IPS DF 6.9 (cell line): ENCODE results near the gene CHRNA5.
"Not testable (repeated sequence)": the region's sequence is repeated elsewhere in the genome, so short reads cannot be mapped to it uniquely, and the experiment has no call there.

ENCODE experiments used
- DNase-seq: peaks from one replicate; pipeline ENCODE4 v3.0.0-alpha.2; 2013; ENCODE audit warnings: low read depth, low spot score
- H3K27ac ChIP-seq: one replicate; pipeline ENCODE4 v1.5.1; 2013; ENCODE audit warnings: low read length, control low read depth
- H3K27me3 ChIP-seq: 2 replicates; pipeline ENCODE4 v1.6.1; 2013; ENCODE audit warnings: mild to moderate bottlenecking, low read length; ENCODE audit not compliant: control insufficient read depth, insufficient read depth
- H3K36me3 ChIP-seq: 2 replicates; pipeline ENCODE4 v1.6.1; 2013; ENCODE audit warnings: low read length; ENCODE audit not compliant: control insufficient read depth, insufficient read depth
- H3K4me1 ChIP-seq: 2 replicates; pipeline ENCODE4 v1.6.1; 2013; ENCODE audit warnings: low read length; ENCODE audit not compliant: control insufficient read depth, insufficient read depth
- H3K4me3 ChIP-seq: 2 replicates; pipeline ENCODE4 v1.5.1; 2013; ENCODE audit warnings: mild to moderate bottlenecking, low read length
- H3K9me3 ChIP-seq: 2 replicates; pipeline ENCODE4 v1.6.1; 2013; ENCODE audit warnings: low read length, inconsistent platforms; ENCODE audit not compliant: control insufficient read depth, insufficient read depth
- WGBS: extraction: QIAGEN DNeasy Blood & Tissue Kit; methylation state at CpG from one replicate; pipeline ENCODE4 v1.1.7; 2013; ENCODE audit warnings: mixed read lengths, missing lambda C conversion rate; ENCODE audit not compliant: insufficient read length, insufficient coverage; 5-methylcytosine and 5-hydroxymethylcytosine counted together

The CHRNA5 gene

DNA sequence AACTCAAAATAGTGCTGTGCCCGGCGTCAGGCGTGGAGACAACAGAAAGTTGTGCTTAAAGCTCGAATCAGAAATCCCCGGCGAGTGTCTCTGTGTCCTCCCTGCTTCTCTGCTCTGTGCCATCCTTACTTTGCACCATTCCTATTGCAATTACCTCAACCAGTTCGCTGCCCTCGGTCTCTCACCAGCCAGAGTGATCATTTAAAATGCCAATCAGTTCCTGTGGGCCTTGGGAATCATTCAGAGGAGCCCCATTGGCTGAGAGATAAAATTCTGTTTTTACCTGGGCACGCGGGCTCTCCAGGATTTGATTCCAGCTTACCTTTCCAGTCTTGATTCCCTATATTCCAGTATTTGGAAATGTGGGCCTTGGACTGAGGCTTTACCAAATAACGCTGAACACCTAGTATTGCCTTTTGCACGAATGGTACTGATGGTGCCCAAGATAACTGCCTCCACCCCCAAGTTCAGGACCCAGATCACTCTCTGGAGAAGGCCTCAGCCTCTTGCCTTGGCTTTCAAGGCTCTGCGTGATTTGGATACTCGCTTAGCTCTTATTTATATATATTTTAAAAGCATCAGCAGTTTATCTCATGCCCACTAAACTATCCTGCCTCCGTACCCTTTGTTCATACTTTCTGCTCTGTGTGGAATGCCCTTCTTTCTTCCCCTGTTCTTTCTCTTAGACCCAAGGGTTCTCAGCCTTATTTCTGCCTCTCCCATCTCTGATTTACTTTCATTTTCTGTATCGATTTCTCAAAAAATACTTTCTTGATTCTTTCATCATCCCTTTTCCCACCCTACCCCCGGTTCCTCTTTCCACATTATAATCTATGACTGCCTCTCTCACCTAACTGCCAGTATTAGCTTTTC is 24.2 kb upstream of the CHRNA5 start:
- Histone ChIP-seq H3K27ac (no peak overlapping the region), H3K4me3 (peak overlapping the region; percentile 84), H3K9me3 (no peaks in the 10 kb centered on the region), H3K27me3 (no peaks in the 10 kb centered on the region), H3K4me1 (no peaks in the 10 kb centered on the region), H3K36me3 (peaks cover 10% of the 10 kb centered on the region; the same call in 1 of the 2 replicates)
- no peak for DNase-seq
- 100% methylated on average over 1 of the region's 17 CpGs for WGBS

DNA sequence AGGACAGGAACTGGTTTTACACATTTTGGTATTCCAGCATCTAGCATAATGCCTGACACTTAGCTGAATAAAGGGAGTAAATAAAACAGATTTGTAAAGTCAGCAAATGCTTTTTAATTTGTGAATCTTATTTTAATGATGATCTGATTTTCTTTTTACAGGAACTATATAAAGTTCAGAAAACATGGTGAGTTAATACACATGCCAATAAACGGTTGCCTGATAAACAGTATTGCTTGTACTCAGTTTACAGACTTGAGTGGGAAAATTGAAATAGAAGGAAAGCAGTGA is 23.6 kb upstream of the CHRNA5 start:
- no peaks in the 10 kb centered on the region for H3K4me1 ChIP-seq
- no CpG with 5 or more reads among the region's 1 CpG for WGBS
- no peak overlapping the region; the same call in 1 of the 2 replicates for H3K4me3 ChIP-seq
- H3K36me3 ChIP-seq, result peaks cover 10% of the 10 kb centered on the region; the same call in 1 of the 2 replicates
- H3K27ac ChIP-seq, result no peak overlapping the region
- H3K9me3 ChIP-seq, result no peaks in the 10 kb centered on the region
- H3K27me3 ChIP-seq, result no peaks in the 10 kb centered on the region
- DNase-seq, result no peak

DNA sequence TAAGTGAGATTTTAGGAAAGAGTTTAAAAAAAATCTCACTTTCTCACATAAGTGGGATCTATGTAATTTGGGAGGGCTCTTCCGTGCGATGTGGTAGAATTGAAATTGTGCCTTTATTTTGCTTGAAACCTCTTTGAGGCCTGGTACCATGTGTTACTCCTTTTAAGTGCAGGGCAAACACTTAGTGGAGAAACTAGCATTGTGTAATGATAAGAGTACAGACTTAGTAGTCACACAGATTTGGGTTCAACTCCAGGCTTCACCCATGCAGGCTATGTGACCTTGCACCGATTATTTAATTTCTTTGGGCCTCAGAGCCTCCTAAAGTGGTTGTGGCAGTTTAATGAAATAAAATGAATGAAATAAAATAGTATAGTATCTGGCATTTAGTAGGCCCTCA is 22.7 kb upstream of the CHRNA5 start:
- H3K4me1 ChIP-seq, result no peaks in the 10 kb centered on the region
- H3K36me3 ChIP-seq, result peaks cover 13% of the 10 kb centered on the region; the same call in 1 of the 2 replicates
- DNase-seq, result no peak
- no peak overlapping the region for H3K27ac ChIP-seq
- no peak overlapping the region for H3K4me3 ChIP-seq
- no peaks in the 10 kb centered on the region for H3K9me3 ChIP-seq
- no peaks in the 10 kb centered on the region for H3K27me3 ChIP-seq
- WGBS, result no CpG with 5 or more reads among the region's 3 CpGs

DNA sequence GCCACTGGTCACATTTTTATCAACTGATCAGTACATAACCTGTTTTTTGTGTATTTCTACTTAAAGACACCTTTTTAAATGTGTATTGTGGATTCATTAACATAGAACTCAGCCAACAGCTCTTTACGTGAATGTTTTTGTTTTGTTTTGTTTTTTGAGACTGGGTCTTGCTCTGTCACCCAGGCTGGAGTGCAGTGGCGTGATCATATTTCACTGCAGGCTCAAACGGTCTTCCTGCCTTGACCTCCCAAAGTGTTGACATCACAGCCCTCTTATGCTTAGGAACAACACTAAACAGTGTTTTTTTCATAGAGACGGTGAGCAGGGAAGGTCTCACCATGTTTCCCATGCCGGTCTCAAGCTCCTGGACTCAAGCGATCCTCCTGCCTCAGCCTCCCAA is 15.1 kb upstream of the CHRNA5 start:
- Histone ChIP-seq H3K36me3 (peaks cover 17% of the 10 kb centered on the region; the same call in 1 of the 2 replicates), H3K4me3 (no peak overlapping the region), H3K27me3 (no peaks in the 10 kb centered on the region), H3K9me3 (no peaks in the 10 kb centered on the region), H3K27ac (no peak overlapping the region), H3K4me1 (no peaks in the 10 kb centered on the region)
- DNase-seq, result no peak
- no CpG with 5 or more reads among the region's 6 CpGs for WGBS

DNA sequence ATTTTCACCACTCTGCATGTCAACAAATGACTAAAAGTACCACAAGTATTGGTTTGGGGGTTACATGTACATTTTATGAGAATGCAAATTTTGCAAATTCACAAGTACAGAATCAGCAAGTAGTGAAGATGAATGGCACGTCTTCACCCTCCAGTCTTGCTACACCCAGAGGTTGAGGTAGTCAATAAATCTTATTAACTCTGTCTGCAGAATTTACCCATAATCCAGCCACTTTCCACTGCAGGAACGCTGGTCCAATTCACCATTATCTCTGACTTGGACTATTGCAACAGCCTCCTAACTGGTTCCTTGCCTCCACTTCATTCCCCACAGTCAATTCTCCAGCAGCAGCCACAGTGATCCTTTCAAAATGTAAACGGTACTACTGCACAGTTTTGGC is 14.5 kb upstream of the CHRNA5 start:
- no peak overlapping the region for H3K27ac ChIP-seq
- H3K27me3 ChIP-seq, result no peaks in the 10 kb centered on the region
- no peak for DNase-seq
- no peaks in the 10 kb centered on the region for H3K9me3 ChIP-seq
- no peak overlapping the region for H3K4me3 ChIP-seq
- WGBS, result no CpG with 5 or more reads among the region's 3 CpGs
- H3K36me3 ChIP-seq, result peaks cover 10% of the 10 kb centered on the region; the same call in 1 of the 2 replicates
- H3K4me1 ChIP-seq, result no peaks in the 10 kb centered on the region

DNA sequence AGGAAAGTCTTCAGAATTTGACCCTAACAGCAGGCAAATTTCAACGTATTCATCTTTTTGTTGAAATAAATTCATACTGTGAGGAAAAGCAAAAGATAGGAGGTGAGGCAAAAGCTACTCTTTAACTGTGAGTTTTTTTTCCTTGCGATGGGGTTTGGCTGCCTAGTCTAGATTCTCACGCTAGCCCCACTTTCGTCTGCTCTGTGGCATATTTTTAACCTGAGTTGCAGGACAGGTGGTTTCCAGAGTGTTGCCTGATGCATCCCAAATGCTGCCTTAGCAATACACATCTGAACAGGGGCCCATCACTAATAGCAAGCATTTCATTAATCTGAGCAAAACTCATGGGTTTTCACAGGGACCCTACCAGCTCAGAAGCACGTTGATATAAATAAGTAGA is 13.4 kb upstream of the CHRNA5 start:
- H3K4me3 ChIP-seq, result no peak overlapping the region
- DNase-seq, result no peak
- H3K36me3 ChIP-seq, result peaks cover 6% of the 10 kb centered on the region; the same call in 1 of the 2 replicates
- H3K4me1 ChIP-seq, result no peaks in the 10 kb centered on the region
- WGBS, result no CpG with 5 or more reads among the region's 5 CpGs
- H3K9me3 ChIP-seq, result no peaks in the 10 kb centered on the region
- H3K27me3 ChIP-seq, result no peaks in the 10 kb centered on the region
- no peak overlapping the region for H3K27ac ChIP-seq

DNA sequence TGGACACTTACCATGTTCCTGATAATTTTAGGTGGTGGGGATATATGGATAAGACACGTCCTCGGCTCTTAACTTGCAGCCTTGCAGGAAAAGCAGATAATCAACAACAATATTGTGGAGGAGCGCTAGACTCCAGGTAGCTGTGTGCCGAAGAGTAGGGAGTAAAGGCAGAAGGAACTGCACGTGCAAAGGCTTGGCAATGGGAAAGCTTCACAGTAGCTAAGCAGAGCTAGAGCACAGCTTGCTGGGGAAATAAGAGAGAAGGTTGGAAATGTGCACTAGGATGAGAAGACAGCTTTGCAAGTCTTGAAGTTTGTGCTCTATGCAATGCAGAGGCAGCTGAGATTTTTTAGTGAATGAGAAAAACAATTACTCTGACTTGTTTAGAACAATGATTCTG is 12.7 kb upstream of the CHRNA5 start:
- H3K36me3 ChIP-seq, result peaks cover 4% of the 10 kb centered on the region; the same call in 1 of the 2 replicates
- no peaks in the 10 kb centered on the region for H3K4me1 ChIP-seq
- no peak for DNase-seq
- H3K27me3 ChIP-seq, result no peaks in the 10 kb centered on the region
- WGBS, result no CpG with 5 or more reads among the region's 5 CpGs
- no peak overlapping the region for H3K27ac ChIP-seq
- H3K4me3 ChIP-seq, result no peak overlapping the region
- H3K9me3 ChIP-seq, result no peaks in the 10 kb centered on the region

DNA sequence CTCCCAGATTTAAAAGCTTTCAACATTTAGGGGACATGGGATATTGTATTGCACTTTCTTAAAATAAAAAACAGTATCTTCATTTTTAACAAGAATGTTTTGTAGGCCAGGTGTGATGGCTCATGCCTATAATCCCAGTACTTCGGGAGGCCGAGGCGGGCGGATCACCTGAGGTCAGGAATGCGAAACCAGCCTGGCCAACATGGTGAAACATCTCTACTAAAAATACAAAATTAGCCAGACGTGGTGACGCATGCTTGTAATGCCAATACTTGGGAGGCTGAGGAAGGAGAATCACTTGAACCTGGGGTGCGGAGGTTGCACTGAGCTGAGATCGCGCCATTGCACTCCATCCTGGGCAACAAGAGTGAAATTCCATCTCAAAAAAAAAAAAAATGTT is 5.1 kb upstream of the CHRNA5 start:
- H3K36me3 ChIP-seq, H3K27me3 ChIP-seq, H3K27ac ChIP-seq, H3K4me3 ChIP-seq, DNase-seq, H3K4me1 ChIP-seq, H3K9me3 ChIP-seq: not testable (repeated sequence)
- no CpG with 5 or more reads among the region's 10 CpGs for WGBS

DNA sequence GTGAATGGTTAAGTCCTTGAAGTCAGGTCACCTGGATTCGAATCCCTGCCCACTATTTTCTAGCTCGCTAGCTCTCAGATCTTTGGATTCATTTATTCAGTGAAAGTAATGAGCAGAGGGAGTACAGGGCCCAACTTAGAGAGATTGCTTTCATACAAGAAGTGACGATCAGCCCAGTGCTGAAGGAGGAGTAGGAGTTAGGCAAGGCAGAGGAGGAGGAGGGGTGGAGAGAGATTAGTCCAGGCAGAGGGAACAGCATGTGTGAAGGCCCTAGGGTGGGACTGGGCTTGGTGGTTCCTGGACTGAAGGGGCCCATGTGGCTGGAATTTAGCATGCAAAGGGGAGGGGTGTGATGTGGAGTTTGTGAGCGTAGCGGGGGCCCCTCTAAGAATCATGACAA is 3.8 kb upstream of the CHRNA5 start:
- H3K36me3 ChIP-seq, result no peaks in the 10 kb centered on the region
- no peak for DNase-seq
- no peak overlapping the region for H3K27ac ChIP-seq
- H3K27me3 ChIP-seq, result no peaks in the 10 kb centered on the region
- H3K4me3 ChIP-seq, result no peak overlapping the region
- H3K9me3 ChIP-seq, result no peaks in the 10 kb centered on the region
- no peaks in the 10 kb centered on the region for H3K4me1 ChIP-seq
- no CpG with 5 or more reads among the region's 5 CpGs for WGBS

DNA sequence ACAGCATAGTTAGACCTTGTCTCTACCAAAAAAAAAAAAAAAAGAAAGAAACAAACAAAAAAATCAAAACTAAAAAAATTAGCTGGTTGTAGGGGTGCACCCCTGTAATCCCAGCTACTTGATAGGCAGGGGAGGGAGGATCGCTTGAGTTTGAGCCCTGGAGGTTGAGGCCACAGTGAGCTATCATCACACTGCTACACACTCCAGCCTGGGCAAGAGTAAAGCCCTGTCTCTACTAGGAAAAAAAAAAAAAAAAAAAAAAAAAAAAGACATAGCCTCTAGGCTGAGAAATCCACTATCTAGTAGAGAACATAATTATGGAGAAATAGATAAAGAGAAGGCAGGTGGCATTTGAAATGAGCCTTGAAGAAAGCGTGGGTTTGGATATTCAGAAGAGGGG is 2.2 kb upstream of the CHRNA5 start:
- Histone ChIP-seq H3K9me3 (no peaks in the 10 kb centered on the region), H3K4me3 (no peak overlapping the region), H3K4me1 (no peaks in the 10 kb centered on the region), H3K27ac (no peak overlapping the region), H3K27me3 (no peaks in the 10 kb centered on the region), H3K36me3 (no peaks in the 10 kb centered on the region)
- no peak for DNase-seq
- WGBS, result 100% methylated on average over 1 of the region's 2 CpGs

DNA sequence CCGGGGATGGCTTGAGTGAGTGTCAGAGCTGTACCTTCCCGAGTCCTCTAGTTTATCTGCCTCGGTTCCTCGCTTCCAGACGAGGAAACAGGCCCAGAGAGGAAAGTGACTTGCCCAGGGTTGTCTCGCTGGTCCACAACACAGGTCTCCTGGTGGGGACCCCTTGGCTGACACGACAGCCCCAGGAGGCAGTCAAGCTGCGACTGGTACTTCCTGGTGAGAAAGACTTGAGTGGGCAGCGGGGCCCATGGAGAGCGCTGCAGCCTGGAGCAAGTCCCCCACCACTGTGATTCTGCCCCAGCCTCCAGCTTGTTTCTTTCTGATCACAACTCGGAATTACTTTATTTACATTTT is 600 bp upstream of the CHRNA5 start:
- Histone ChIP-seq H3K4me1 (no peaks in the 10 kb centered on the region), H3K27ac (no peak overlapping the region), H3K36me3 (no peaks in the 10 kb centered on the region), H3K9me3 (no peaks in the 10 kb centered on the region), H3K4me3 (no peak overlapping the region; the same call in 1 of the 2 replicates), H3K27me3 (no peaks in the 10 kb centered on the region)
- WGBS, result no CpG with 5 or more reads among the region's 11 CpGs
- DNase-seq, result no peak
